ENCODE measurements around the gene YDJC.
"Not testable (repeated sequence)": the region's sequence is repeated elsewhere in the genome, so short reads cannot be mapped to it uniquely, and the experiment has no call there.

The YDJC gene

DNA sequence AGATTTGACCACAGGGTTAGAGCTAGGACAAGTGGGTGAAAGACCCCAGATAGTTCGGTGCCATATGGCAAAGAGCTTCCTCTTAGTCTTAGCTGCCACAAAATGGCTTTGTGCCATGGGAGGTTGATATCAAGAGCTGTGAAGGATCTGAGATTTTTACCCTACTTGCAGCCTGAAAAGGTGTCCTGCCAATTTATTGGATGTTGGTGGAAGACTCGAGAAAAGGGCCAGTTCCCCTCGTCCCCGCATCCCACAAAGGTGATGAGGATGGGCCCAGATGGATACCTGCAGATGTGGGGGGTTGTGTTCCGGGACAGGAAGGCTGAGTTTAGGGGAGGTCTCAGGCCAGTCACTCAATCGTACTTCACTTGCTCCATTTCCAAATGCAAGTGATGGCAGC is 27.2 kb downstream of the YDJC start:
- no peak for DNase-seq

DNA sequence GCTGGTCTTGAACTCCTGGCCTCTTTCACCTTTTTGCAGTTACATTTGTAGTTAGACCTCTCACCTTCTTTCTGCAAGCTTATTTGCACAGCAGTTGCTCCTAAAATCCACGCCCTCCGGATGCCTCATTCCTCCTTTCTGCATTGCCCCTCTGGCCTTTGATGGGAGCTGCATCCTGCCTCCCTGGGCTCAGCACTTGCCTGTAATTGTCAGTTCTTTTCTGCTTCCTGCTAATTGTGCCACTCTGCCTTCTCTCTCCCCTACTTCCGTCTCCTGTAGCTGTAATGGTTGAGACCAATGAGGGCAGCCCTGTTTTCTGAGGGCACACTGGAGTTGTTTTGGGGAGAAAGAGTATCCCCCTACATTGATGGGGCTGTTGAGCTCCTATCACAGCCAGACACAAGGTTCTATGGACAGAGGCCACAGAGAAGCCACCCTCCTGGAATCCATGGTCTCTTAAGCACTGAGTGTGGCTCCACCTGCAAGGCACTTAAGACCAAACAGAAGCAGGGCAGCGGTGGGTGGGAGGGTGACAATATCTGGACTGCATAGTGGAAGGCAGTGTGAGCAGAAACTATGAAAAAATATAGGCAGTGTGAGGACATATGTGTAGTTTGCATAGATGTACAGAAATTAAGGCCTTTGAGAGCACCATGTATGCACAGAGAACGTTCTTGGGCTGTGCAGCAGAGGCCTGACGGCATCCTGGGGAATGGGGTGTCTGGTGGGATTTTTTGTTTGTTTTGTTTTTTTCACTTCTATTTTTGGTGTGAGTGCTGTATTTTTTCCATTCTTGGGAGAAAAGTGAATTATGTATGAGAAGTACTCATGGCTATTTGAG is 30.5 kb downstream of the YDJC start:
- DNase-seq = no peak

DNA sequence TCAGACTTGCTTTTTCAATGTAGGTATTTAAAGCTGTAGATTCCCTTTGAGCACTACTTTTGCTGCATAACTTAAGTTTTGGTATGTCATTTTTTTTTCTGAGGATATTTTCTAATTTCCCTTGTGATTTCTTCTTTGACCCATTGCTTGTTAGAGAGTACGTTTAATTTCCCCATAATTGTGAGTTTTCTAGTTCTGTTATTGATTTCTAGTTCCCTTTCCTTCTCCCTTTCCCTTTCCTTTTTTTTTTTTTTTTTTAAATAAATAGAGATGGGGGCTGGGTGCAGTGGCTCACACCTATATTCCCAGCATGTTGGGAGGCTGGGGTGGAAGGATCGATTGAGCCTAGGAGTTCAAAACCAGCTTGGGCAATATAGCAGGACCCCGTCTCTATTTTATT is 31.5 kb downstream of the YDJC start:
- DNase-seq = no peak

DNA sequence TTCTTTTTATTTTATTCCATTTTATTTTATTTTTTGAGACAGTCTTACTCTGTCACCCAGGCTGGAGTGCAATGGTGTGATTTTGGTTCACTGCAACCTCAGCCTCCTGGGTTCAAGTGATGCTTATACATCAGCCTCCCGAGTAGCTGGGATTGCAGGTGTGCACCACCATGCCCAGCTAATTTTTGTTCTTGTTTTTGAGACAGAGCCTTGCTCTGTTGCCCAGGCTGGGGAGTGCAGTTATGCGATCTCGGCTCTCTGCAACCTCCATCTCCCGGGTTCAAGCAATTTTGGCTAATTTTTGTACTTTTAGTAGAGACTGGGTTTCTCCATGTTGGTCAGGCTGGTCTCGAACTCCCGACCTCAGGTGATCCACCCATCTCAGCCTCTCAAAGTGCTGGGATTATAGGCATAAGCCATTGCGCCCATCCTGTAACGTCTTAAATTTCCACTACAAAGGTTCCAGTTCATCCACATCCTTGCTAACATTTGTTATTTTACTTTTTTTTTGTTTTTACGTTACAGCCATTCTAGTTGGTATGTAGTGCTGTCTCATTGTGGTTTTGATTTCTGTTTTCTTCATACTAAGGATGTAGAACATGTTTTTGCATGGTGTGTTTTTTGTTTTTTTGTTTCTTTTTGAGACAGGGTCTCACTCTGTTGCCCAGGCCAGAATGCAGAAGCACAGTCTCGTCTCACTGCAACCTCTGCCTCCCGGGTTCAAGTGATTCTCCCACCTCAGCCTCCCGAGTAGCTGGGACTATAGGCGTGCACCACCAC is 33.3 kb downstream of the YDJC start:
- not testable (repeated sequence) for DNase-seq

DNA sequence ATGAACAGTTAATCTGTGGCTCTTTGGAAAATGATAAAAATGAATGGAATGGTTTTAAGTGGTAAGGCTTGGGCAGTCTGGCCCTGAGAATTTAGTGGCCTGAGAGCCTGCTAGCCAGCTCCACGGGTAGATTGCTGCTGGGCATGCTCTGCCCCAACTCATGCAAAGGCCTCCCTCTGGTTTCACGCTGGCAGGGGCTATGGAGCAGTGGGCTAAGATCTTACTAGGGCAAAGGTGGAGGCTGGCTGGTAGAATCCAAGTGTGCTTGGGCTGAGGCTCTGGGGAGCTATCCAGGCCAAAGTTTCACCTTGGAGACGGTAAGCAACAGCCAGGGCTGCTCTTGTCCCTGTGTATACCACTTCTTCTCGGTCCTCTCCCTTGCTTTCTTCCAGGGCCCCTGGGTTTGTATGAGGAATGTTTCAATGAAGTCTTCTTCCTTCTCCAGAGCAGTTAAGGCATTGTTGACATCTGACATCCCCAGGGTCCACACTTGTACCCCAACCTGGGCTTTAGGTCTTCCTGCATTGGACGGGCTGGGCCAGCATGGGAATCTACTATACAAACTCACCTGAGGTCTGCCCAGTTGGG is 34.9 kb downstream of the YDJC start:
- no peak for DNase-seq

DNA sequence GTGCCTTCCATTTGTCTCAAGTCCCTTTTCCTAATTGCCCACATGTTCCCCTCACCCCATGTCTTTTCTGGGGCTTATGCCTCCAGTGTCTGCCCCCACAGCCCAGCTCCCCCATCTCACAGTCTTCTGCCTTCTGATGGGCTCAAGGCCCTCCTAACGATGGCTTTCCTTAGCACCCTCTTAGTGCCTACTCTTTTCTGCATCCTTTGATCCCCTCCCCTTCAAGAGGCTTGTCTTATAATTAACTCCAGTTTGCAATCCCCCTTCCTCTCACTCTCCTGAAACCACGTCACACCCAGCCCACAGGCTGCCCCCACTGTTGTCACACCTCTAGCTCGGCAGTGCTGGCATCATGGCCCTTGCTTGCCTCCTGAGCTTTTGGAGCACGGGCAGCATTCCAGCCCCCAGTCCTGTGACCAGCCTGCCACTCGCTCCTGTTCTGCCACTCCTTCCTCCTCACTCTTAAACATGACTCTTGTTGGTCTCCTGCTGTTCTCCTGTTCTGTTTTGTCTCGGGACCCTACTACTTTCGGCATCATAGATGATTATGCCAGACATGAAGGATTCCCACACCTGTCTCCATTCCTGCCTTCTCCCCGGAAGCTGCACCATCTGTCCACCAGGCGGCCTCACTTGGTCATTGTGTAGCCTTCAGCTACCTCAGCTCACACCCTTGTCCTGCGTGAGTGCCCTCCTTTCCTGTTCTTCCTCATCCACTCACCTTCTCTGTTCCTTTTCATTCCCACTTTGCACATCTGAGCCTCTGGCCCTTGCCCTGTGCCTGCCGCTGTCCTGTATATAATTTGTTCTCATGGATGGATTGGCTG is 36.2 kb downstream of the YDJC start:
- DNase-seq = no peak

DNA sequence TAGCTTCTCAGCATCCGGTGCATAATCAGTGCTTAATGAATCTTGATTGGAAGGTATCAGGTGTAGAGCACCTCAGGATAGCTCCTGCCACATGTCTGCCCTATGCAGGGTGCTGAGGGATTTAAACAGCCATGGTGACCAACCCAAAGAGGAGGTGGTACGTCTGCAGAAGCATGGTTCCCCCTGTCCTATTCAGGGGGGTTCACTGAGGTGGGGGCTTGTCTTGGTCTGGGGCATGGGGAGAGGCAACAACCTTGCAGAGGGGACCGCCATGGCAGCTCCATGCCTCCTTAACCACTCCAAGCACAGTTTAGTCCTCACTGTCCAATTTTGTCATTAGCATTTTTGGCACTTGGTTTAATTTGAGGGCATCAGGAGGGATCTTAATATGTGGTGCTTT is 37.4 kb downstream of the YDJC start:
- DNase-seq = no peak

DNA sequence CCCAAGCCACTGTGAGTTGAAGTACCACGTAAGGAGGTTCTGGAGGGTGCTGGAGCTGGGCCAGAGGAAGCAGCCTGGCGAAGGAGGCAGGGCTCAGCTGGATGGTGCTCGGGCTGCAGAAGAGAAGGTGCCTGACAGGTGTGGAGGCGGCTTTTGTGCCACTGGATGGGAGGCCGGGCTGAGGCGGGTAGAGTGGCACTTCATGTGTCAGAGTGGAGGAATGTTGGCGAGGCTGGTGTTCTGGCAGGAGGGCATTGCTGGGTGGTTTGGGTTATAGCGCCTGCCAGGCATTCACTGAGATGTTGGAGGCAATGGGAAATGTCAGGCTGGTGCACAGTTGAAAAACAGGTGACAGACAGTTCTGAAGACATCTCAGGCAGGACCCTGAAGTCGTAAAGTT is 38.1 kb downstream of the YDJC start:
- DNase-seq = no peak

DNA sequence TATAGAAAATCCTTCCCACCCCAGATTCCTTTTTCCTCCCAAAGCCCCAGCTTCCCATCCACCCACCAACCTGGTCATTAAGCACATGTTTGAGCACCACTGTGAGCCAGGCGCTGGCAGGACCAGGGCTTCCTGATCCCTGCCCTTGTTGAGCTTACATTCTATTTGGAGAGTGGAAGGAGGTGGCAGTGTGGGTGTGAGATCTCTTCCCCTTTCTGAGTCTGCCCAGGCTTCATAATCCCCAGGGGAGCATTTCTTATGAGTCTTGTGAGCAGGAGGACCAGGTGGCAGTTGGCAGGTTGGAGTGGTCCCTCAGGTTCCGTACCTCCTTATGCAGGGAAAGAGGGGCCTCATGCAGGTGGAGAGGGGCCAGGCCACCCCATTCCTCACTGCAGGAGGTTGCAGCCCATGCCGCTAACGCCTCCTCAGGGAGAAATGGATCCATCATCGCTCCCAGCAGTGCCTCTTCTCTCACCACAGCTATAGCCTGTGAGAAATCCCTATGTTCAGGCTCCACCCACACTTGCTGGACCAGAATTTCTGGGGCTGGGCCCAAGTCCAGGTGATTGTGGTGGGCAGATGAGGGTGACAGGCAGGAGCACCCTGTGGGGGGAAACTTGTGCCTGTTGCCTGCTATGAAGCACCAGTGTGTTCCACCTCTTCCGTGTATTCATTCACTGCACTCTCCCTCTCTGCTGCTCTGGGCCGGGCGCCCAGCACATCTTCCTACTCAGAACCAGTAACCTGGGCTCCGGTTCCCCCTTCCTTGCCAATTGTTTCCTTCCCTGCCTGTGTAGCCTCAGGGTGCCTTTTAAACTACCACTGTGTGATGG is 38.8 kb downstream of the YDJC start:
- no peak for DNase-seq

DNA sequence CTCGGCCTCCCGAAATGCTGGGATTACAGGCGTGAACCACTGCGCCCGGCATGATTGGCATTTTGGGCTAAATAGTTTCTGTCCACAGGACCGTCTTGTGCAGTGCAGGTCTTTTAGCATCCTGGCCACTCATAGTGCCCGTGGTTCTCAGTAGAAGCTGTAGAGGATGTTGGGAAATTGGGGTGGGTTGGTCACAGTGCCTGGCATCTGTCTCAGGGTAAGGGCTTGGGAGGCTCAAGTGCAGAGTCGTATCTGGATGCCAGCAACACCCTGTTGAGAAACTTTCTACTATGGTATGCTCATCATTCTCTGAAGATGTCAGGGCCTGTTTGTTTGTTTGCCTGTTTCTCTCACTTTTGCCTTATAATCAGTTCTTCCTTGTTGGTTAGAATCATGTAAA is 40.4 kb downstream of the YDJC start:
- DNase-seq = no peak

DNA sequence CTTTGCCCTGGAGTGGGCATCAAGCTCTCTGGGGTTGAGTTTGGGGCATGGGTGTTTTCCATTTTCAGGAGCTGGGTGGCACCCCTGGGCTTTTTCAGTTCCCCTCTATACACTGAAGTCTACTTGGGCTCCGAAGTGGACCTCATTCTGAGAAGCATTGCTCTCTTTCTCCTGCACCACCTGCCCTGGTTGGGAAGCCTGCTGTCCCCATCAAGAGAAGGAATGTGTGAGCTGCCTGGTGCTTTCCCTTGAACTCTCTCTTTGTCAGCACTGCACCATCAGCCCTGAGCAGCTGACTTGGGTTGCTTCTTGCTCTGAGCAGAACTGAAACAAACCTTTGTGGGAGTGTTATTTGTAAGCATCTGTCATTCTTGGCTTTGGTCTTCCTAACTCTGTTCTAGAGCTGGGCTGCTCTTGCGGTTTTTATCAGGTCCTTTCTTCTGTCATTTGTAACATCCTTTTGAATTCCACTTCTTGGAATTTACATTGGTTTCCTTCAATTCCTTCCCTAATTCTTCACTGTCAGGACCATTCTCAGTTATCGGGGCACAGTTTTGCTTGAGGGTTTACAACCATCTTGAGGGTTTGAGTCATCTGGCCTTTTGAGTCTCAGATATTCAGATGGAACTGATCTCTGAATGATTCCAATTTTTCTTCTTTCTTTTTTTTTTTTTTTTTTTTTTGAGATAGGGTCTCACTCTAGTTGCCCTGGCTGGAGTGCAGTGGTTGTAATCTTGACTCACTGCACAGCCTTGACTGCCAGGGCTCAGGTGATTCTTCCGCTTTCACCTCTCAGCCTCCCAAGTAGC is 41.8 kb downstream of the YDJC start:
- no peak for DNase-seq

DNA sequence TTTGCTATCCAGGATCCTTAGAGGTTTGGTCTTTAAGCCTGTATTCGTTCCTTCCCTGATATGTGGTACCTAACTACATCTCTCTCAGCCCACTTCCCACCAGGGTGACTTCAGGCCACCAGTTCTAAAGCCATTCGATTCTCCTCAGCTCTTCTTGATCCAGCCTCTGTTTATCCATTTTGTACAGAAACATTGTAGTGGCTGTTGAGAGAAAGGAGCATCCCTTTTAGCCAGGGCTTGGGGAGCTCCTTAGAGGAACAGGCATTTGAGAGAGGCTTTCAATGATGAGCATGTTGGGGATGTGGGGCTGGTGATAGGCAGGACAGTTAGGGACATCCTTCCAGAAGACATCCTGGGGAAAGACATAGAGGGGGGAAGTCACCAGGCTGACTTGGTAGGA is 44.4 kb downstream of the YDJC start:
- no peak for DNase-seq

DNA sequence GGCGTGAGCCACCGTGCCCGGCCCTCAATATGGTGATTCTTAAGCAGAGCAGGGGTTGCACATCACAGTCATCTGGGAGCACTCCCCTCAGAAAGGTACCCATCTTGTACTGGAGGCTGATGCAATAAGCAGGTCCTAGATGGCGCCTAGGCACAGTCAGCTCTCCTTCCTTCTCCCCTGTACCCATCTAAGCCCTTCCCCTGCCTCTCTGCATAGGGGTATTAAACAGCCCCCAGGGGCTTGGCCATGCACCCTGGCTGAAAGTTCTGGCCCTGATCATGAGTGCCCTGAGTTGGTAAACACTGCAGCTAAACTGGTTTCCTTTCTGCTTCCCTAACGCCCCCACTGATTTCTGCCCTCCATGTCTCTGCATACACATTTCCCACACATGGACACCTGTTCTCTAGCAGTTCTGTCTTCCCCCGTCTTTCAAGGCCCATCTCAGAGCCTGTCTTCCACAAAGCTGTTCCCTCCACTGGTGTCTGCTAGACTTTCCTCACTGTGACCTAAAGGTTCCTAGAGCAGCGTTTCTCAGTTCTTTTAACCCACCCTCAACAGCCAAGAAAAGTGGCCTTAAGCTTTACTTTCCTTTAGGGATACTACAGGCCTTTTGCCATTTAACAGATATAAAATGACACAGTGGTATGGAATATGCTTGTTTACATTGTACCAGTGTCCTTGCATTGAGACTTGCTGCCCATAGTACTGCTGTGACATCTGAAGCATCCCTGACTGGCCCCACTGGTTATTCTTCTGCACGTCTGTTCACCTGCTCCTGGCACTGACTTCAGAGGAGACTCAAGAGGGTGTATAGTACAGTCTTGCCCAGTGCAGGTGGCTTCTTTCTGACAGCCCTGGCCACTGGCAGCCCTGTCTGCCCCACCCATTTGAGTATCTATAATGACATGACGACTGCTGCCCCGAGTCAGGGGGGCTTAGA is 46.8 kb downstream of the YDJC start:
- DNase-seq = no peak

DNA sequence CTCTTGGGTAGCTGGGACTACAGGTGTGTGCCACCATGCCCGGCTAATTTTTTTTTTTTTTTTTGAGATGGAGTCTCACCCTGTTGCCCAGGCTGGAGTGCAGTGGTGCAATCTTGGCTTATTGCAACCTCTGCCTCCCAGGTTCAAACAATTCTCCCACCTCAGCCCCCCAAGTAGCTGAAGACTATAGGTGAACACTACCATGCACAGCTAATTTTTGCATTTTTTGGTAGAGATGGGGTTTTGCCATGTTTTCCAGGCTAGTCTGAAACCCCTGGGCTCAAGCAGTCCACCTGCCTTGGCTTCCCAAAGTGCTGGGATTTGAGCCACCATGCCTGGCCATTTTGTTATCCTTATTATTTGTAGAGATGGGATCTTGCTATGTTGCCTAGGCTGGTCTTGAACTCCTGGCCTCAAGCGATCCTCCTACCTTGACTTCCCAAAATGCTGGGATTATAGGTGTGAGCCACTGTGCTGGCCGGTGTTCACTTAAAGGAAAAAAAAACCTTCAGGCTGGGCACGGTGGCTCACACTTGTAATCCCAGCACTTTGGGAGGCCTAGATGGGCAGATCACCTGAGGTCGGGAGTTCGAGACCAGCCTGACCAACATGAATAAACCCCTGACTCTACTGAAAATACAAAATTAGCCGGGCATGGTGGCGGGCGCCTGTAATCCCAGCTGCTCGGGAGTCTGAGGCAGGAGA is 48.7 kb downstream of the YDJC start:
- DNase-seq = not testable (repeated sequence)

DNA sequence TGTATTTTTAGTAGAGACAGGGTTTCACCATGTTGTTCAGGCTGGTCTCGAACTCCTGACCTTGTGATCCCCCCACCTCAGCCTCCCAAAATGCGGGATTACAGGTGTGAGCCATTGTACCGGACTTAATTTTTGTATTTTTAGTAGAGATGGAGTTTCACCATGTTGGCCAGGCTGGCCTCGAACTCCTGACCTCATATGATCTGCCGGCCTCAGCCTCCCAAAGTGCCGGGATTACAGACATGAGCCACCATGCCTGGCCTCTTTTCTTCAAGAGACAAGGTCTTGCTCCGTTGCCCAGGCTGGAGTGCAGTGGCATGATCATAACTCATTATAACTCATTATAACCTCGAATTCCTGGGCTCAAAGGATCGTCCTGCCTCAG is 49.2 kb downstream of the YDJC start:
- not testable (repeated sequence) for DNase-seq

DNA sequence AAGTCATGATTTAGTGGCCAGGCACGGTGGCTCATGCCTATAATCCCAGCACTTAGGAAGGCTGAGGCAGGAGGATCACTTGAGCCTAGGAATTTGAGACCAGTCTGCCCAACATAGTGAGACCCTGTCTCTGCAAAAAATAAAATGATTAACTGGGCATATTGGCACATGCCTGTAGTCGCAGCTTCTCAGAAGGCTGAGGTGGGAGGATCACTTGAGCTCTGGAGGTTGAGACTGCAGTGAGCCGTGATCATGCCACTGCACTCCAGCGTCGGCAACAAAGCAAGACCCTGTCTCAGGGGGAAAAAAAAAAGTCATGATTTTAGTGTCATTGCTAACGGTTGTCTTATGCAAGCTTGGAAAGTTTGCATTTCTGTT is 50.4 kb downstream of the YDJC start:
- no peak for DNase-seq
